ENCODE results near the gene SLC38A6.

Gene SLC38A6

DNA sequence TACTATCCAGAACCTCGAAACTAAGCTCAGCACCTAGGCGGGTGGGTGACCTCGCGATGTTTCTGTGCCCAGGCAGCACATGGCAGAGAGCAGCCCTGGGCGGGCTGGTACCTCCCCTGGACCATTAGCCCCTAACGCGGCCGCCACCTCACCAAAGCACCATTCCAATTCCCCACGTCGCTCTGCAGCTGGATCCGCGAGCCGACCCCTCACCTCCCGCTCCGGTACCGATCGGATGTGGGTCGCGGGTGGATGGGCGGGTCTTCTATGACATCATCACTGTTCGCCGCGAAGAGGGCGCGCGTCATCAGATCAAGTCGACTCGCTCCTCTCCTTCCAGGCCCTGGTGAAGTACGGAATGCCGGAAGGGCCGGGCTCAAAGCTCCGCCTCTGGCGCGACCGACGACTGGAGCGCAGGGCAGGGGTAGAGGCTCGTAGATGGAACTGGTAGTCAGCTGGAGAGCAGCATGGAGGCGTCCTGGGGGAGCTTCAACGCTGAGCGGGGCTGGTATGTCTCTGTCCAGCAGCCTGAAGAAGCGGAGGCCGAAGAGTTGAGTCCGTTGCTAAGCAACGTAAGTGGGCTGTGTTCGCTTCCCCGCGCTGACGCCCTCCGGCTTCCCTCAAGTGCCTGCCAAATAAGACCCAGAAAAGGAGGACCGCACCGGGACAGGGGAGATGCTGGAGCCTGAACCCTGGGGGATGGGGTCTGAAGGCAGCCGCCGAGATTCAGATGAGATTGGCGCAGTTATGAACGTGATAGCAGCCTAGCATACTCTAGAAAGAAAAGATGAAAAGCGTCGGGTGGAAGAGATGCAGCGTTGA is at the start of gene SLC38A6, which contains the start of gene TRMT5:
Gene SLC38A6, plus strand, starts transcription at position 435 of the 822 bp plus-strand sequence. Its CDS starts 33 bp downstream, at position 468.
Gene TRMT5, minus strand, starts transcription at position 269 of the 822 bp plus-strand sequence. Its CDS starts 106 bp downstream, at position 163.
- DNase-seq, result peak; percentile 70 to 94 (median 89)

GRCh38 chr14:60933920-60934655 is 47.0 kb upstream of the SLC38A6 start:
- no peak for DNase-seq

- DNase-seq, result no peak
Observed at GRCh38 chr14:60935319-60935718, 45.7 kb upstream of the SLC38A6 start.

DNA sequence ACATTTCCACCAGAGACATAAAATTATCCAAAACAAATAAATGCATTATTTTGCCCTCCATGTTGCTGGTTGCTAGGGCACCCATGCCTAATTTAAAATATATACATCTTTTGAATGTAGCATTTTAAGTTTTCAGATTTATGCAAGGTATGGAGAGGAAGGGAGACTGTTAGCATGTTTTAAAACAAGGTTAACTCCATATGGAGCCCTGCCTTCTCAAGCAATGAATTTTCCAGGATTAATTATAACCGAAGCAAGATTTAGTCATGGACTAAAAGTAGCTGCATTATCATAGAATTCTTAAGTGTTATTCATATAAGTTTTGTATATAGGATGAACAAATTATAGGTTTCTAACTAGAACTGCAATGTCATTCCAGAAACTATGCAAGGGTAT is 37.4 kb upstream of the SLC38A6 start:
- no peak for DNase-seq

- no peak for DNase-seq
Observed at GRCh38 chr14:60944204-60944603, 36.8 kb upstream of the SLC38A6 start.

DNA sequence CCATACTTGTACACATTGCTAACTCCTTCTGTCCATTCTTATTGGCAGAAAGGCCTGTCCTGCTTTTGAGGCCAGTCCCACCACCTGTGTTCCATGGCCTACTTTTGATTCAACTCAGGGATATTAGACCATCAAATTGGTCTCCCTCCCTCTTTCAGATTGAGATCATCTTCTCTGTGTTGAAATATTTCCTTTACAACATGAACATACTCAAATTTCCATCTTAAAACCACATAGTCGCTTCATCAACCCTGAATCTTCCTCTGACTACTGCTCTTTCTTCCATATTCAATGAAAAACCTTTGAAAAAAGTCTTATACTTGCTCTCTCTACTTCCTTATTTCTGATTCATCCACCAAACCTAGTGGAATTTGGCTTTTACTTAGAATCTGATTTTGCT is 35.1 kb upstream of the SLC38A6 start:
- no peak for DNase-seq

GRCh38 chr14:60946773-60947172 is 34.3 kb upstream of the SLC38A6 start:
- DNase-seq, result no peak

DNA sequence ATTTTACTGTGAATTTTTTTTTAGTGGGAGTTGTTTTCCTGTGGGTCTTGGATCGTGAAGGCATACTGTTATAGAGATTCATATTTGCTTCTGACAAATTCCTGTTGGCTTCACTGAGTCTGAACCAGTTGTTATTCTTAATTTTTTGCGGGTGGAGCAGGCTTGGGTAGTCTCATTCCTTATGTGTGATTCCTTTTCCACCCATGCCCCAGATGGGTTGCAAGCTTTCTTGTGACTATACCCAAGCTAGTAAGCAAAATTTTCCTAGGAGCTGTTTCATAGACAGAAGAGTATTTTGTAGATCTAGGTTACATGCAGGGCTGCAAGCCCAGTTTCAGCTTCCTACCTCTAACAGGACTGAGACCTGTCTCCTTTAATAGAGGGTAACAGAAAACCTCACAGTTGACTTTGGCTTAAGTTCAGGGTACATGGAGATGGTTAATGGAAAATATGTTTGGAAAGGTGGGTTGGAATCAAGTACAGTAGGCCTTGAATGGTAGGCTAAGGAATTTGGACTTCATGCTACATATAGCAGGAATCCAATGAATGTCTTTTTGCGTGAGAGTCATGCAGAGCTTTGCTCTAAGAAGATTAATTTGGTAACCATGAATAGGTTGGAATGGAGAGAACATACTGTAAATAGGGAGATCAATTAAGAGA is 29.1 kb upstream of the SLC38A6 start:
- DNase-seq, result no peak

DNA sequence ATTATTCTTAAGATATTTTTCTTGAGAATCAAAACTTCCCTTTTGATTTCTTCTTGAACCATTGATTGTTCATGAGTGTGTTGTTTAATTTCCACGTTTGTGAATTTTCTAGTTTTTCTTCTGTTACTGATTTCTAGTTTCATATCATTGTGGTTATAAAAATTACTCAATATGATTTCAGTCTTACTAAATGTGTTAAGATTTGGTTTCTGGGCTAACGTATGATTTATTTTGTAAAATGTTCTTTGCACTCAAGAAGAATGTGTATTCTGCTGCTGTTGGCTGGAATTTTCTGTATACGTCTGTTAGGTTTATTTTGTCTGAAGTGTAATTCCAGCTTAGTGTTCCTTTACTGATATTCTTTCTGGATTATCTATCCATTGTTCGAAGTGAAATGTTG is 24.8 kb upstream of the SLC38A6 start:
- DNase-seq, result no peak

GRCh38 chr14:60956632-60957031 is 24.4 kb upstream of the SLC38A6 start:
- no peak for DNase-seq

GRCh38 chr14:60958146-60958545 is 22.9 kb upstream of the SLC38A6 start:
- no peak for DNase-seq

DNA sequence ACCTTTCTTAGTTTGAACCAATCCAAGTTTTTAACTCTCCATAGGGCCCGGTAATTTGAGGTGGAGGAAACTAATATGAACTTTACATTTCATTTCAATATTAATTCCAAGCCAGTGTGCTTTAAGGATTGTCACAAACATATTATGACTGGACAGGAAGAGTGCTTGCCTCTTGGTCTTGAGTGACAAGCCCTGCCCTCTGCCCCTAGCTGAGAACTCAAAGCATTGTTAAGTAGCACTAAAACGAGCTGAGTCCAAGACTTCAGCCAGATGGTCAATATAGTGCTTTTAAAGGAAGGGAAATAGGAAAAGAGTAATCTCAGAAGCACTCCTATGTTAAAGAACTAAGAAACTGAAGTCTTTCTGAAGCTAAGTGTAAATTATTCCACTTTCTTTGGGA is 17.3 kb upstream of the SLC38A6 start:
- DNase-seq, result no peak

- DNase-seq, result no peak
Observed at GRCh38 chr14:60964904-60965303, 16.1 kb upstream of the SLC38A6 start.

DNA sequence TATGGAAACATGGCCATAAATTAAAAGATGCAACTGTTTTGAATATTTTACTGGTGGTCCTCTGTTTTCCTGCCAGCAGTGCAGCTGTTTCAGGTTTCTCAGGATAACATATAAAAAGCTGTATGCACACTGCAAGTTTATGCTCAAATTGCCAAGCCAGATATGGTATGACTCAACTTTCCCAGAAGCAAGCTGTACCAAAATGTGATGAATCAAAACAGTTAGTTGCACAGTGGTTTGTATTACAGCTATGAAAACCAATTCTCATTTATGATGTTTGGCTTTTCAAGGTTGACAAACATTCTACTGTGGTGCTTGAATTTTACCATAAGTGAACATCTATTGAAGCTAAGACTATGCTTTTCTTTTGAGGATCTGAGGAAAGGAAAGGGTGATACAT is 15.6 kb upstream of the SLC38A6 start:
- no peak for DNase-seq

DNA sequence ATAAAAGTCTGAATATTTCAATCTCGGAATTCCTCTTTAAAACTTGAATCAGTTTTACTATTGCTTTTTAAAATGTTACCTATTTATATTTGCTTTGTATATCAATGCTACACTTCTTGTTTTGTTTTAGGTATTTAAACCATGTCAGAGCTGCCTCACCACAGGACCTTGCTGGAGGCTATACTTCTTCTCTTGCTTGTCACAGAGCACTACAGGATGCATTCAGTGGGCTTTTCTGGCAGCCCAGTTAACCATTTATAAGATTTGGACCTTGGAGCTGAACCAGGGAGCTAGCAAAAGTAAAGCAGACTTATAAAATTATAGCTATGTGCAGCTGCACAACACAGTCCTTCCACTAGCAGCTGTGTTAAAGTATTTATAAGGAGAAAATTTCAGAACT is 12.9 kb upstream of the SLC38A6 start:
- DNase-seq, result no peak

- no peak for DNase-seq
Observed at GRCh38 chr14:60968671-60969070, 12.4 kb upstream of the SLC38A6 start.

GRCh38 chr14:60970146-60970545 is 10.9 kb upstream of the SLC38A6 start:
- DNase-seq, result no peak

DNA sequence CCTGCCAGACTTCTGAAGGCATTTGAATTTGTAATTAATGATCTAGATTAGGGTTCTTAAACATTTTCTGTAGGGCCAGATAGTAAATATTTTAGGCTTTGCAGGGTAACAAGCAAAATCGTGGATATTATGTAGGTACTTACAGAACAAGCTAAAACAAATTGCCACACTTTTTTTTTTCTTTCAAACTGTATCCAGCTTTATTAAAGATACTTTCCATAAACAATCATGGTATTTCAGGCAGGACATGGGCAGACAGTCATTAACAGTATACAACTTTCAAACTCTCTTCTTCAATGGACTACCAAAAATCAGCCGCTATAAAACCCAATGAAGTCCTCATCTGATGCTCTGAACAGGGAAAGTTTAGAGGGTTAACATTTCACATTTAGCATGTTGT is 9.8 kb upstream of the SLC38A6 start:
- DNase-seq, result no peak

DNA sequence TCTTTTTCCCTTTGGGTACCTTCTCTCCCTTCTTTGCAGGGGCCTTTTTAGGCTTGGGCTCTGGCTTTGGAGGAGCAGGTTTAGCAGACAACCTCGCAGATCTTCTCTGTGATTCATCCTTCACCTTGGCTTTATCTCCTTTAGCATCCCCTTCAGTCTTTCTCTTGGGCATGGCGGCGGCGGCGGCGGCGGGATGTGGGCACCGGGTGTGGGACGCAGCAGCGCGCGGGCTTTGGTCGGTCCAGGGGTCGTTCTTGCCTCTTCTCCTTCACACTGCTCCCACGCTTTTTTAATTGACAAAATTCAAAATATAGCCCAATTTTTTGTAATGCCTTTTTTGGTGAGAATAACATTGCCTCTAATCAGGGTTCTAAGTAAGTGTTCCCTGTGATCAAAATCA is 8.8 kb upstream of the SLC38A6 start:
- DNase-seq, result no peak

DNA sequence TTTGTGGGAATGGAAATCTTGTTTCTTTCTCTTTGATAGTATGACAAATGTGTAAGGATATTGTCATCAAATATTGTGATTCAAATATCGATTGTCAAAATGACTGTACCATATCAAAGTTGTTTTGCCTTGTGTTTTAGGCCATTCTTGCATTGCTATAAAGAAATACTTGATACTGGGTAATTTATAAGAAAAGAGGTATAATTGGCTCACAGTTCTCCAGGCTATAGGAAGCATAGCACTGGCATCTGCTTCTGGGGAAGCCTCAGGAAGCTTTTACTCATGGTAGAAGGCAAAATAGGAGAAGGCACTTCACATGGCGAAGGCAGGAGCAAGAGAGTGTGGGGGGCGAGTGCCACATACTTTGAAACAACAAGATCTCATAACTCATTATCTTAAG is 8.0 kb upstream of the SLC38A6 start:
- no peak for DNase-seq

DNA sequence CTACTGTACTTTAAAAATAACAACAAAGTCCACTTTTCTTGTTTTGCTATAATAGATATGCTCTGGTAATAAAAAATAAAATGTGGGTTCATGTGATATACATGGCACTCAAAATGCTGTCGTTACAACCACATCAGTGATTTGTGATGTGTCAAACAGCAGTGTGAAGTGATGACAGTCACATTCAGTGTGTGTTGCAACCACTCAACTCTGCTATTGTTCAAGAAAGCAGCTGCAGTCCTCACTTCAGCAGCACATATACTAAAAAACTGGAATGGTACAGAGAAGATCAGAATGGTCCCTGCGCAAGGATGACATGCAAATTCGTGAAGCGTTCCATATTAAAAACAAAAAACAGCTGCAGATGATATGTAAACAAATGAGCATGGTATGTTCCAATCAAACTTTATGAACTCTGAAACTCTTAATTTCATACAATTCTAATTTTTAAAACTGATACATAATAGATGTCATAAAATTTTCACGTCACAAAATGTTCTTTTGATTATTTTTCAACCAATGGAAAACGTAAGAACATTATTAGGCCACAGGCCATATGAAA is 6.9 kb upstream of the SLC38A6 start:
- no peak for DNase-seq

GRCh38 chr14:60975551-60975950 is 5.5 kb upstream of the SLC38A6 start:
- DNase-seq, result no peak

DNA sequence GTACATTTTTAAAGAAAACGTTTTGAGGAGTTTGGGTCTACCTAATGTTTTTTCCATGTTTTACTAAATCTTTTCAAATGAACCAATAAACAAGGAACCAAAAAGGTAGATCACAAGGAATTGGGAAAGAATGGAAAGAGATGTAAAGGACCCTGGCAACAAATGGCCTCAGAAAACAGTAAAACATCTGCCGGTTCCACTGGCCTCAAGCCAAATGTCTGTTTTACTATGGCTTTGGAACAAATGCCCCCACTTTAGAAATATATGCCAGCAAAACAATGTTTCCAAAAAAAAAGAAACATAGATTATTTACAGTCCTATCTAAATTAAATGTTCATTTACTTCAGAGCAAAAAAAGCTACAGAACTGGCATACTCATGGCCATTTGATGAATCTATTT is 3.2 kb upstream of the SLC38A6 start:
- no peak for DNase-seq

Measured in C1 segment of cervical spinal cord (tissue), 14 donors.